Endodermal cell (in vitro differentiated cells): ENCODE data around the gene ANGEL1. TPM values are rescaled to one million over a fixed set of nuclear protein-coding genes. Genes with fewer than 3 reads are reported as not detected.
A peak's percentile ranks its signal among the peaks of the same experiment; 100 is the strongest.

ENCODE experiments used
- DNase-seq: peaks from one replicate; pipeline ENCODE4 v3.0.0-alpha.2; 2017
- H3K27ac ChIP-seq: 2 replicates; pipeline ENCODE4 v1.5.1; 2013; ENCODE audit warnings: mild to moderate bottlenecking, low read depth, low read length, moderate library complexity
- H3K27me3 ChIP-seq: 2 replicates; pipeline ENCODE4 v1.6.1; 2013; ENCODE audit warnings: mild to moderate bottlenecking, low read length, moderate library complexity; ENCODE audit not compliant: insufficient read depth, control insufficient read depth, poor library complexity, severe bottlenecking
- H3K36me3 ChIP-seq: 2 replicates; pipeline ENCODE4 v1.7.0; 2013; ENCODE audit warnings: mild to moderate bottlenecking, low read length, moderate library complexity; ENCODE audit not compliant: control insufficient read depth, insufficient read depth
- H3K4me1 ChIP-seq: one replicate; pipeline ENCODE4 v1.7.0; 2013; ENCODE audit warnings: low read length; ENCODE audit not compliant: control insufficient read depth, insufficient read depth
- H3K4me3 ChIP-seq: 2 replicates; pipeline ENCODE4 v1.5.1; 2013; ENCODE audit warnings: mild to moderate bottlenecking, low read length, moderate library complexity
- H3K9ac ChIP-seq: 2 replicates; pipeline ENCODE4 v1.6.1; 2013; ENCODE audit warnings: mild to moderate bottlenecking, low read length, moderate library complexity; ENCODE audit not compliant: poor library complexity, severe bottlenecking; ENCODE audit errors: extremely low read depth
- H3K9me3 ChIP-seq: 2 replicates; pipeline ENCODE4 v1.6.1; 2013; ENCODE audit warnings: mild to moderate bottlenecking, low read length, moderate library complexity; ENCODE audit not compliant: control insufficient read depth
- H3K27ac Mint-ChIP-seq: 2 replicates; pipeline ENCODE4 v1.8.0; 2020; ENCODE audit warnings: mixed read lengths
- H3K27me3 Mint-ChIP-seq: 2 replicates; pipeline ENCODE4 v1.8.0; 2021; ENCODE audit warnings: mild to moderate bottlenecking, mixed read lengths; ENCODE audit not compliant: insufficient read depth
- H3K36me3 Mint-ChIP-seq: 2 replicates; pipeline ENCODE4 v1.8.0; 2020; ENCODE audit warnings: low read depth, mixed read lengths
- H3K4me1 Mint-ChIP-seq: 2 replicates; pipeline ENCODE4 v1.8.0; 2020; ENCODE audit warnings: mixed read lengths
- H3K4me3 Mint-ChIP-seq: 2 replicates; pipeline ENCODE4 v1.8.0; 2020; ENCODE audit warnings: mild to moderate bottlenecking, moderate library complexity, mixed read lengths
- H3K9me3 Mint-ChIP-seq: 2 replicates; pipeline ENCODE4 v1.8.0; 2020; ENCODE audit warnings: mild to moderate bottlenecking, mixed read lengths
- WGBS, 2 experiments: methylation state at CpG; one replicate each; pipeline versions ENCODE4 v1.1.5 to v1.1.7; 2013; ENCODE audit warnings: missing lambda C conversion rate in 2 of 2, mixed read lengths in 1 of 2; ENCODE audit not compliant: insufficient coverage in 1 of 2, insufficient read length in 1 of 2; 5-methylcytosine and 5-hydroxymethylcytosine counted together
- total RNA-seq, 2 donors: library from RNA; stranded (reverse); fragmentation: NEBNext Ultra II Directional in 1 of 2; extraction: Animal tissue kit (Norgen Biotek cat#: 25700) in 1 of 2; gene quantifications; 2 replicates in 1 of 2; 3 replicates in 1 of 2; pipeline ENCODE4 v1.2.1, GENCODE V29; 2021
- TF ChIP-seq, protein P1 (sequence below): fragments of 200-600 bp; sonication (generic); conservative IDR thresholded peaks from 2 replicates; pipeline ENCODE4 v1.5.0; 2021; ENCODE audit warnings: antibody characterized with exemption, mild to moderate bottlenecking

ANGEL1 gene
- total RNA-seq, 2 donors from 2014 or later = 21.5 to 32.5 TPM

DNA sequence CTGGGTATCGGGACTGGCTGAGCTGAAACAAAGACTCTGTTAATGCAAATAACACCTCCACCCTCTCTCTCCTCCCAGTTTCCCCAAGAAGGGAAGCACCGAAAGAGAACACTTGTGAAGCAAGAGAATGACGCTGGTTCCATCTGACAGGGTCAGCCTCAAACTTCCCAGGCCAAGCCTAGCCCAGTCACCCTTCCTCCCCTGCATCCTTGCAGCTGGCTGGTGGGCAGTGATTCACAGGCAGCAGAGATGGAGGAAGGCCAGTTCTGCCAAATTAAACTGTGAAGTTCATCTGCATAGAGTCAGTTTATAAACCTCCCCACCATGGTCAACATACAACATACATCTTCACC, 16.3 kb upstream of the ANGEL1 start:
- TF ChIP-seq, protein P1, sequence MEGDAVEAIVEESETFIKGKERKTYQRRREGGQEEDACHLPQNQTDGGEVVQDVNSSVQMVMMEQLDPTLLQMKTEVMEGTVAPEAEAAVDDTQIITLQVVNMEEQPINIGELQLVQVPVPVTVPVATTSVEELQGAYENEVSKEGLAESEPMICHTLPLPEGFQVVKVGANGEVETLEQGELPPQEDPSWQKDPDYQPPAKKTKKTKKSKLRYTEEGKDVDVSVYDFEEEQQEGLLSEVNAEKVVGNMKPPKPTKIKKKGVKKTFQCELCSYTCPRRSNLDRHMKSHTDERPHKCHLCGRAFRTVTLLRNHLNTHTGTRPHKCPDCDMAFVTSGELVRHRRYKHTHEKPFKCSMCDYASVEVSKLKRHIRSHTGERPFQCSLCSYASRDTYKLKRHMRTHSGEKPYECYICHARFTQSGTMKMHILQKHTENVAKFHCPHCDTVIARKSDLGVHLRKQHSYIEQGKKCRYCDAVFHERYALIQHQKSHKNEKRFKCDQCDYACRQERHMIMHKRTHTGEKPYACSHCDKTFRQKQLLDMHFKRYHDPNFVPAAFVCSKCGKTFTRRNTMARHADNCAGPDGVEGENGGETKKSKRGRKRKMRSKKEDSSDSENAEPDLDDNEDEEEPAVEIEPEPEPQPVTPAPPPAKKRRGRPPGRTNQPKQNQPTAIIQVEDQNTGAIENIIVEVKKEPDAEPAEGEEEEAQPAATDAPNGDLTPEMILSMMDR = no peak
- no peak overlapping the region for H3K4me3 ChIP-seq
- H3K4me1 Mint-ChIP-seq = peaks cover 26% of the 10 kb centered on the region

DNA sequence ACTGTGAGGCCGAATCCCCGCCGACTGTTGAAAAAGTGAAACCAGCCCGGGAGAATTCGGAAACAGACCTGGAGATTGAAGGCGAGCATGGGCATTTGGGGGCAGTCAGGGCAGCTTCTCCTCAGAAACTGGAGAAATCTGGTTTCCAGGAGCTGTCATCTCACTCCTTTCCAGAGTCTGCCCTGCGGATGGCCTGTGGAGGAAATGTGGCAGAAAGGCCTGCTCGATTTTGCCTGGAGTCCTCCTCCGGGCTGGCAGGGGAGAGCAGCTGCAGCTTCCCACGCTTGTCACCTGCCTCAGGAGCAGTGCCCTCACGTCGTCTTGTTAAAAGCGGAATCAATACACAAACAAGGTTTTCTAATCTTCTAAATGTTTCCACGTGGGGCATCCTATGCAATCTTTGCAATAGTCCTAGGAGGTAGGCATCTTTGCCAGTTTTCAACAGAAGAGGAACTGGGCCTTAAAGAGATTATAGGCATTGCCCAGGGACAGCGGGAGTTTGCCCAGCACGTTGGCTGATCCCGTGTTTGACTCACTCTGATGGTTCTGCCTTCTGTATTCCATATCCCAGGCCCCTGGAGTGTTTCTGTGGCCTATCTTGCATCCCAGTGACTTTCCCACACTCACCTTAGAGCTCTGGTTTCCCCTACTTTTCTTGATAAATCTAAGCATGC, 15.8 kb upstream of the ANGEL1 start:
- 76 to 85% methylated on average over 17 of the region's 17 CpGs for WGBS, 2 experiments
- H3K27ac Mint-ChIP-seq = peak overlapping the region; percentile 79
- peaks cover 24% of the 10 kb centered on the region for H3K4me1 Mint-ChIP-seq

More for the DNA sequence above, 16.3 kb upstream of the ANGEL1 start:
- Histone ChIP-seq H3K9me3 (no peaks in the 10 kb centered on the region), H3K36me3 (no peaks in the 10 kb centered on the region), H3K4me1 (peaks cover 21% of the 10 kb centered on the region), H3K27ac (no peak overlapping the region), H3K27me3 (no peaks in the 10 kb centered on the region), H3K9ac (no peak overlapping the region)
- WGBS, 2 experiments = 28 to 57% methylated on average over 1 to 3 of the region's 3 CpGs
- H3K36me3 Mint-ChIP-seq = no peaks in the 10 kb centered on the region
- peak overlapping the region; percentile 79 for H3K27ac Mint-ChIP-seq
- no peak overlapping the region for H3K4me3 Mint-ChIP-seq
- DNase-seq = peak; percentile 75
- H3K9me3 Mint-ChIP-seq = peaks cover 2% of the 10 kb centered on the region
- peaks cover 5% of the 10 kb centered on the region for H3K27me3 Mint-ChIP-seq

DNA sequence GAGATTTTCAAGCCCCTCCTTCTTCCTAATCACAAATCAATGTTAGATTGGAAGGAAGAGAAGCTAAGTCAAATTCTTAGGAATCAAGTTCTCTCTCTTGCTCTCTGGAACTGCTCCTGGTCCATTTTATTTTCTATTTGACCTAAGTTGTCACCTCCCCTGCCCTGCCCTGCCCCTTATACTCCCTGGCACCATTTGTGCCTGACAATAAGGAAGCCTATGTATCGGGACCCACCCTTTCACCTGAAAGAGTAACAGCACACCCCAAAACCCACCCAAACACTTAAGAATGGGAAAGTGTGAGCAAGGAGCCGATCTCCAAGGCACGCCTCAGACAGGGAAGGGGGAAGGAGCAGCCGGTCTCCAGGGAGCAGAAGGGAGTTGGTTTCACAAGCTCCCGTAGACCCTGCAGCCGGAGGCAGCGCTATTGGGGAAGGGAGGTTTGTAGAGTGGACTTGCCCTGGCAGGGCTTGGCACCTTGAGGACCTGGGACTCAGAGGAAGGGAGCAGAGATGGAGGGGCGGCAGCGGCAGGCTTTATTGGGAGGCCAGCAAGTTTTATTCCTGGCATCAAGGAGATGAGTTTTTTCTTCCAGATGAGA, 15.1 kb upstream of the ANGEL1 start:
- Histone ChIP-seq H3K27me3 (no peaks in the 10 kb centered on the region), H3K9me3 (no peaks in the 10 kb centered on the region), H3K4me3 (no peak overlapping the region), H3K36me3 (no peaks in the 10 kb centered on the region), H3K9ac (no peak overlapping the region), H3K4me1 (peaks cover 19% of the 10 kb centered on the region), H3K27ac (peak overlapping the region; percentile 16)
- H3K36me3 Mint-ChIP-seq = no peaks in the 10 kb centered on the region
- H3K4me3 Mint-ChIP-seq = no peak overlapping the region
- peaks cover 24% of the 10 kb centered on the region for H3K4me1 Mint-ChIP-seq
- TF ChIP-seq, protein P1 = no peak
- DNase-seq = no peak
- peaks cover 2% of the 10 kb centered on the region for H3K9me3 Mint-ChIP-seq
- H3K27me3 Mint-ChIP-seq = peaks cover 5% of the 10 kb centered on the region
- WGBS, 2 experiments = 91 to 93% methylated on average over 5 to 9 of the region's 9 CpGs
- no peak overlapping the region for H3K27ac Mint-ChIP-seq

More for the DNA sequence above, 15.8 kb upstream of the ANGEL1 start:
- H3K27me3 ChIP-seq = no peaks in the 10 kb centered on the region
- H3K36me3 ChIP-seq = no peaks in the 10 kb centered on the region
- Mint-ChIP-seq H3K9me3 (peaks cover 2% of the 10 kb centered on the region), H3K27me3 (peaks cover 5% of the 10 kb centered on the region), H3K36me3 (no peaks in the 10 kb centered on the region), H3K4me3 (no peak overlapping the region)
- H3K27ac ChIP-seq = peak overlapping the region; percentile 16
- H3K9me3 ChIP-seq = no peaks in the 10 kb centered on the region
- H3K4me1 ChIP-seq = peaks cover 19% of the 10 kb centered on the region
- DNase-seq = peak; percentile 55
- no peak overlapping the region for H3K4me3 ChIP-seq
- no peak overlapping the region for H3K9ac ChIP-seq
- TF ChIP-seq, protein P1 = no peak
